Caco-2 (cell line): Measurements from ENCODE around the gene ZNF358. TPM values are rescaled to one million over a fixed set of nuclear protein-coding genes. Genes with fewer than 3 reads are reported as not detected.
A peak's percentile ranks its signal among the peaks of the same experiment; 100 is the strongest.

Source experiments
- BruUV-seq: library from RNA; stranded (reverse); fragments of 400-500 nt; replicated peaks from 2 replicates; lab custom pipeline; 2021; lab: Mats Ljungman, UMichigan
- CTCF ChIA-PET: fragments of 300-600 bp; sonication (Branson Sonifier 250); formaldehyde crosslinking; loops from one replicate; lab custom pipeline; 2022; ENCODE audit warnings: antibody characterized with exemption; lab: Charles Lee
- POLR2A ChIA-PET: fragments of 300-600 bp; sonication (Branson Sonifier 250); formaldehyde crosslinking; loops from one replicate; lab custom pipeline; 2022; ENCODE audit warnings: antibody characterized with exemption; lab: Charles Lee
- DNase-seq, 2 experiments: peaks; one replicate each; pipeline versions ENCODE4 v3.0.0 to v3.0.0-alpha.2; 2020 to 2022
- H3K27me3 ChIP-seq: replicated peaks from 2 replicates; pipeline ENCODE4 v1.6.0; 2011; ENCODE audit warnings: low read length; ENCODE audit not compliant: control insufficient read depth, insufficient read depth
- H3K36me3 ChIP-seq: 2 replicates; pipeline ENCODE4 v1.5.1; 2011; ENCODE audit warnings: low read length; ENCODE audit not compliant: control insufficient read depth, insufficient read depth
- H3K4me1 ChIP-seq: fragments of 250-450 bp; sonication (Bioruptor Pico); 2 replicates; pipeline ENCODE4 v1.5.1; 2020; ENCODE audit warnings: mild to moderate bottlenecking
- H3K4me3 ChIP-seq: 2 replicates; pipeline ENCODE4 v1.5.1; 2011; ENCODE audit warnings: low read depth, mild to moderate bottlenecking, control low read depth, low read length
- H3K9me3 ChIP-seq: fragments of 250-450 bp; sonication (Bioruptor Pico); 2 replicates; pipeline ENCODE4 v1.5.1; 2020; ENCODE audit warnings: mild to moderate bottlenecking, moderate library complexity
- H3K27ac Mint-ChIP-seq: one replicate; pipeline ENCODE4 v1.8.0; 2022; ENCODE audit warnings: mixed read lengths; ENCODE audit not compliant: unreplicated experiment
- H3K27me3 Mint-ChIP-seq: one replicate; pipeline ENCODE4 v1.8.0; 2022; ENCODE audit warnings: mixed read lengths; ENCODE audit not compliant: insufficient read depth, unreplicated experiment
- H3K36me3 Mint-ChIP-seq: one replicate; pipeline ENCODE4 v1.8.0; 2022; ENCODE audit warnings: mild to moderate bottlenecking, mixed read lengths; ENCODE audit not compliant: insufficient read depth, unreplicated experiment
- H3K4me1 Mint-ChIP-seq: one replicate; pipeline ENCODE4 v1.8.0; 2022; ENCODE audit warnings: low read depth, mixed read lengths; ENCODE audit not compliant: unreplicated experiment
- H3K4me3 Mint-ChIP-seq: one replicate; pipeline ENCODE4 v1.8.0; 2022; ENCODE audit warnings: mild to moderate bottlenecking, moderate library complexity, mixed read lengths; ENCODE audit not compliant: unreplicated experiment
- H3K9me3 Mint-ChIP-seq: one replicate; pipeline ENCODE4 v1.8.0; 2022; ENCODE audit warnings: mixed read lengths; ENCODE audit not compliant: unreplicated experiment
- CTCF ChIP-seq, 2 experiments: fragments of 200-600 bp in 1 of 2; IDR thresholded peaks; 1 replicate in 1 of 2; 2 replicates in 1 of 2; pipeline versions ENCODE4 v1.5.1 to v1.8.0; 2011 to 2022; ENCODE audit warnings: antibody characterized with exemption in 1 of 2, control low read depth in 1 of 2, inconsistent platforms in 1 of 2, low read depth in 1 of 2, low read length in 1 of 2, mild to moderate bottlenecking in 1 of 2, moderate library complexity in 1 of 2; ENCODE audit not compliant: insufficient read depth in 1 of 2, severe bottlenecking in 1 of 2, unreplicated experiment in 1 of 2
- intact Hi-C: fragments of 100-400 bp; cut with micrococcal nuclease; formaldehyde crosslinking; loops from one replicate; pipeline ENCODE4 v1.10.0; 2022; ENCODE audit not compliant: unreplicated experiment
- total RNA-seq: library from RNA; stranded (reverse); gene quantifications from 2 replicates; pipeline ENCODE4 v1.2.3, GENCODE V29; 2022

ZNF358 gene
- total RNA-seq, 1 experiment from 2014 or later, result 29.4 TPM

- no peaks in the 10 kb centered on the region for H3K36me3 ChIP-seq
- H3K27me3 Mint-ChIP-seq, result no peaks in the 10 kb centered on the region
- no peaks in the 10 kb centered on the region for H3K9me3 Mint-ChIP-seq
- peak; percentile 93 to 96 for DNase-seq
- H3K27ac Mint-ChIP-seq, result peak within 1 kb of the TSS; percentile 96
- peak within 1 kb of the TSS; percentile 60 for H3K4me3 ChIP-seq
- no peak for TF ChIP-seq CTCF (IDR thresholded peaks at IDR 0.05; ENCODE audit: insufficient read depth in 1 of 2, low read depth in 1 of 2, low read length in 1 of 2, severe bottlenecking in 1 of 2, unreplicated experiment in 1 of 2)
- H3K36me3 Mint-ChIP-seq, result peaks cover 9% of the 10 kb centered on the region
- H3K4me3 Mint-ChIP-seq, result peak within 1 kb of the TSS; percentile 77
- no peaks in the 10 kb centered on the region for H3K9me3 ChIP-seq
- intact Hi-C loops, result loop anchor here (1.0 to 2.0 kb wide), 2 partner anchors 46 to 64 kb away; partner anchors contain the start of gene PNPLA6
- H3K4me1 ChIP-seq, result peaks cover 4% of the 10 kb centered on the region; the same call in 1 of the 2 replicates
- BruUV-seq, result no TSS peak
- CTCF ChIA-PET, result interaction anchor here (0.6 to 0.7 kb wide), 4 partner anchors 43 to 190 kb away, joined by 4 to 7 read pairs (median 4); no protein-coding TSS in a partner anchor
- peaks cover 7% of the 10 kb centered on the region for H3K4me1 Mint-ChIP-seq
- H3K27me3 ChIP-seq, result no peaks in the 10 kb centered on the region
- POLR2A ChIA-PET, result interaction anchor here (0.8 to 1.2 kb wide), 2 partner anchors 16 to 90 kb away, joined by 3 to 9 read pairs; no protein-coding TSS in a partner anchor
Observed at GRCh38 chr19:7488736-7489353, 27.1 kb upstream of the ZNF358 start, which contains the start of gene PEX11G. TSS of gene PEX11G (minus strand) at chr19:7489035. CDS start at chr19:7489010, 25 bp downstream.

- Mint-ChIP-seq H3K4me1 (peaks cover 7% of the 10 kb centered on the region), H3K36me3 (peaks cover 9% of the 10 kb centered on the region), H3K9me3 (no peaks in the 10 kb centered on the region), H3K4me3 (peak overlapping the region; percentile 77), H3K27me3 (no peaks in the 10 kb centered on the region), H3K27ac (peak overlapping the region; percentile 96)
- POLR2A ChIA-PET, result interaction anchor here (0.6 to 1.2 kb wide), 6 partner anchors 17 to 140 kb away, joined by 3 to 14 read pairs (median 4); partner anchors contain the start of gene PET100
- H3K36me3 ChIP-seq, result no peaks in the 10 kb centered on the region
- no peak overlapping the region; the same call in 1 of the 2 replicates for H3K4me3 ChIP-seq
- H3K4me1 ChIP-seq, result peaks cover 4% of the 10 kb centered on the region; the same call in 1 of the 2 replicates
- peak; percentile 58 to 78 for DNase-seq
- TF ChIP-seq CTCF (IDR thresholded peaks at IDR 0.05; ENCODE audit: insufficient read depth in 1 of 2, low read depth in 1 of 2, low read length in 1 of 2, severe bottlenecking in 1 of 2, unreplicated experiment in 1 of 2), result no peak
- CTCF ChIA-PET, result interaction anchor here (0.6 to 1.0 kb wide), 5 partner anchors 33 to 189 kb away, joined by 4 to 8 read pairs (median 4); partner anchors contain the start of gene MCOLN1
- H3K9me3 ChIP-seq, result no peaks in the 10 kb centered on the region
- no TSS peak for BruUV-seq
- intact Hi-C loops, result loop anchor here (1.0 to 2.0 kb wide), 2 partner anchors 46 to 65 kb away; partner anchors contain the start of gene PNPLA6
- no peaks in the 10 kb centered on the region for H3K27me3 ChIP-seq
Observed at GRCh38 chr19:7489609-7490044, 26.3 kb upstream of the ZNF358 start.

- no peak overlapping the region for H3K27ac Mint-ChIP-seq
- POLR2A ChIA-PET, result no interaction called here
- no TSS peak for BruUV-seq
- no peaks in the 10 kb centered on the region for H3K27me3 Mint-ChIP-seq
- Histone ChIP-seq H3K4me1 (peaks cover 4% of the 10 kb centered on the region; the same call in 1 of the 2 replicates), H3K27me3 (no peaks in the 10 kb centered on the region), H3K9me3 (no peaks in the 10 kb centered on the region), H3K4me3 (no peak overlapping the region), H3K36me3 (no peaks in the 10 kb centered on the region)
- peaks cover 13% of the 10 kb centered on the region for H3K4me1 Mint-ChIP-seq
- H3K9me3 Mint-ChIP-seq, result no peaks in the 10 kb centered on the region
- intact Hi-C loops, result no loop called here
- peaks cover 9% of the 10 kb centered on the region for H3K36me3 Mint-ChIP-seq
- no peak overlapping the region for H3K4me3 Mint-ChIP-seq
- no peak for TF ChIP-seq CTCF (IDR thresholded peaks at IDR 0.05; ENCODE audit: insufficient read depth in 1 of 2, low read depth in 1 of 2, low read length in 1 of 2, severe bottlenecking in 1 of 2, unreplicated experiment in 1 of 2)
- no peak for DNase-seq
- CTCF ChIA-PET, result no interaction called here
Observed at GRCh38 chr19:7492142-7492541, 23.8 kb upstream of the ZNF358 start.
